Measurements from ENCODE around the gene SMS.

The SMS gene

GRCh38 chrX:21966866-21967265 is 26.4 kb downstream of the SMS start:
- Histone ChIP-seq H3K4me3 (ENCODE audit: low read length) (no peak overlapping the region), H3K9ac (ENCODE audit: low read length) (no peak overlapping the region), H4K20me1 (ENCODE audit: insufficient read depth, low read length) (peaks cover 34% of the 10 kb centered on the region), H3K9me3 (ENCODE audit: insufficient read depth, low read length) (no peaks in the 10 kb centered on the region), H3K79me2 (ENCODE audit: low read length) (peaks cover 59% of the 10 kb centered on the region), H3K27me3 (ENCODE audit: low read depth, low read length) (no peaks in the 10 kb centered on the region), H3K27ac (ENCODE audit: low read length) (no peak overlapping the region), H3K4me2 (ENCODE audit: low read length) (no peak overlapping the region), H3K4me1 (ENCODE audit: low read length) (peaks cover 3% of the 10 kb centered on the region; the same call in 1 of the 2 replicates), H3K36me3 (replicated peaks; ENCODE audit: low read depth, low read length) (peaks cover 3% of the 10 kb centered on the region), H2AFZ (ENCODE audit: low read depth, low read length) (no peak overlapping the region)
- TF ChIP-seq EZH2phosphoT487 (IDR thresholded peaks at IDR 0.05; ENCODE audit: low read depth) (no peak), CTCF (IDR thresholded peaks at IDR 0.05; ENCODE audit: low read depth, low read length) (no peak)

- H3K9me3 ChIP-seq (ENCODE audit: insufficient read depth, low read length), result no peaks in the 10 kb centered on the region
- H3K4me3 ChIP-seq (ENCODE audit: low read length), result no peak overlapping the region
- peaks cover 44% of the 10 kb centered on the region for H3K79me2 ChIP-seq (ENCODE audit: low read length)
- H3K9ac ChIP-seq (ENCODE audit: low read length), result no peak overlapping the region
- H3K4me2 ChIP-seq (ENCODE audit: low read length), result no peak overlapping the region
- peaks cover 3% of the 10 kb centered on the region; the same call in 1 of the 2 replicates for H3K4me1 ChIP-seq (ENCODE audit: low read length)
- H2AFZ ChIP-seq (ENCODE audit: low read depth, low read length), result no peak overlapping the region
- TF ChIP-seq CTCF (IDR thresholded peaks at IDR 0.05; ENCODE audit: low read depth, low read length), result no peak
- no peak for TF ChIP-seq EZH2phosphoT487 (IDR thresholded peaks at IDR 0.05; ENCODE audit: low read depth)
- peaks cover 24% of the 10 kb centered on the region for H4K20me1 ChIP-seq (ENCODE audit: insufficient read depth, low read length)
- no peaks in the 10 kb centered on the region for H3K27me3 ChIP-seq (ENCODE audit: low read depth, low read length)
- H3K27ac ChIP-seq (ENCODE audit: low read length), result no peak overlapping the region
- H3K36me3 ChIP-seq (replicated peaks; ENCODE audit: low read depth, low read length), result peaks cover 3% of the 10 kb centered on the region
These were observed 27.8 kb downstream of the SMS start for GRCh38 chrX:21968333-21968732.

- no peak overlapping the region for H2AFZ ChIP-seq (ENCODE audit: low read depth, low read length)
- TF ChIP-seq EZH2phosphoT487 (IDR thresholded peaks at IDR 0.05; ENCODE audit: low read depth) (no peak), CTCF (IDR thresholded peaks at IDR 0.05; ENCODE audit: low read depth, low read length) (no peak)
These were observed 29.8 kb downstream of the SMS start for GRCh38 chrX:21970326-21970725.

GRCh38 chrX:21972046-21972445 is 31.5 kb downstream of the SMS start:
- peaks cover 22% of the 10 kb centered on the region for H3K36me3 ChIP-seq (replicated peaks; ENCODE audit: low read depth, low read length)

More at GRCh38 chrX:21970326-21970725, 29.8 kb downstream of the SMS start:
- Histone ChIP-seq H4K20me1 (ENCODE audit: insufficient read depth, low read length) (peaks cover 7% of the 10 kb centered on the region), H3K27me3 (ENCODE audit: low read depth, low read length) (no peaks in the 10 kb centered on the region), H3K9ac (ENCODE audit: low read length) (no peak overlapping the region), H3K4me1 (ENCODE audit: low read length) (peaks cover 14% of the 10 kb centered on the region), H3K27ac (ENCODE audit: low read length) (no peak overlapping the region), H3K79me2 (ENCODE audit: low read length) (peaks cover 24% of the 10 kb centered on the region), H3K36me3 (replicated peaks; ENCODE audit: low read depth, low read length) (peaks cover 14% of the 10 kb centered on the region), H3K4me3 (ENCODE audit: low read length) (no peak overlapping the region), H3K9me3 (ENCODE audit: insufficient read depth, low read length) (no peaks in the 10 kb centered on the region), H3K4me2 (ENCODE audit: low read length) (no peak overlapping the region)

More at GRCh38 chrX:21972046-21972445, 31.5 kb downstream of the SMS start:
- TF ChIP-seq EZH2phosphoT487 (IDR thresholded peaks at IDR 0.05; ENCODE audit: low read depth) (no peak), CTCF (IDR thresholded peaks at IDR 0.05; ENCODE audit: low read depth, low read length) (no peak)
- peaks cover 11% of the 10 kb centered on the region; the same call in 1 of the 2 replicates for H3K79me2 ChIP-seq (ENCODE audit: low read length)
- peaks cover 14% of the 10 kb centered on the region for H3K4me1 ChIP-seq (ENCODE audit: low read length)
- no peak overlapping the region for H3K4me2 ChIP-seq (ENCODE audit: low read length)
- H3K4me3 ChIP-seq (ENCODE audit: low read length), result no peak overlapping the region
- H2AFZ ChIP-seq (ENCODE audit: low read depth, low read length), result no peak overlapping the region
- no peaks in the 10 kb centered on the region for H3K27me3 ChIP-seq (ENCODE audit: low read depth, low read length)
- H3K9ac ChIP-seq (ENCODE audit: low read length), result no peak overlapping the region
- no peaks in the 10 kb centered on the region for H3K9me3 ChIP-seq (ENCODE audit: insufficient read depth, low read length)
- no peaks in the 10 kb centered on the region; the same call in 1 of the 2 replicates for H4K20me1 ChIP-seq (ENCODE audit: insufficient read depth, low read length)
- no peak overlapping the region for H3K27ac ChIP-seq (ENCODE audit: low read length)

Measured in OCI-LY3 (cell line).